Measurements from ENCODE around the gene NCKAP5. TPM values are rescaled to one million over a fixed set of nuclear protein-coding genes. Genes with fewer than 3 reads are reported as not detected.

NCKAP5 gene
- total RNA-seq, 2 experiments from 2014 or later = not detected

- Mint-ChIP-seq H3K27ac (no peak overlapping the region), H3K4me3 (no peak overlapping the region), H3K4me1 (no peaks in the 10 kb centered on the region)
These were observed 230.0 kb downstream of the NCKAP5 start for GRCh38 chr2:133338224-133338623.

GRCh38 chr2:133334923-133335322 lies 233.3 kb downstream of the NCKAP5 start:
- H3K4me3 Mint-ChIP-seq = no peak overlapping the region
- no peak for DNase-seq
- POLR2A ChIA-PET = no interaction called here
- H3K9me3 Mint-ChIP-seq = no peaks in the 10 kb centered on the region
- no peaks in the 10 kb centered on the region for H3K36me3 Mint-ChIP-seq
- no peak overlapping the region for H3K27ac Mint-ChIP-seq
- no peaks in the 10 kb centered on the region for H3K27me3 Mint-ChIP-seq
- no peak for ATAC-seq (ENCODE audit: low read depth)
- no peaks in the 10 kb centered on the region for H3K4me1 Mint-ChIP-seq

More at GRCh38 chr2:133338224-133338623, 230.0 kb downstream of the NCKAP5 start:
- ATAC-seq (ENCODE audit: low read depth) = no peak
- POLR2A ChIA-PET = no interaction called here
- no peaks in the 10 kb centered on the region for H3K36me3 Mint-ChIP-seq
- no peaks in the 10 kb centered on the region for H3K27me3 Mint-ChIP-seq
- no peaks in the 10 kb centered on the region for H3K9me3 Mint-ChIP-seq
- no peak for DNase-seq

GRCh38 chr2:133333181-133333580 lies 235.1 kb downstream of the NCKAP5 start:
- no peaks in the 10 kb centered on the region for H3K36me3 Mint-ChIP-seq
- no peak for ATAC-seq (ENCODE audit: low read depth)
- POLR2A ChIA-PET = no interaction called here
- H3K27me3 Mint-ChIP-seq = no peaks in the 10 kb centered on the region
- no peak overlapping the region for H3K4me3 Mint-ChIP-seq
- no peaks in the 10 kb centered on the region for H3K9me3 Mint-ChIP-seq
- no peaks in the 10 kb centered on the region for H3K4me1 Mint-ChIP-seq
- no peak for DNase-seq
- H3K27ac Mint-ChIP-seq = no peak overlapping the region

- ATAC-seq (ENCODE audit: low read depth) = no peak
- POLR2A ChIA-PET = no interaction called here
- no peak overlapping the region for H3K27ac Mint-ChIP-seq
- H3K4me1 Mint-ChIP-seq = no peaks in the 10 kb centered on the region
- no peaks in the 10 kb centered on the region for H3K27me3 Mint-ChIP-seq
- no peaks in the 10 kb centered on the region for H3K36me3 Mint-ChIP-seq
- no peak for DNase-seq
- H3K9me3 Mint-ChIP-seq = no peaks in the 10 kb centered on the region
- H3K4me3 Mint-ChIP-seq = no peak overlapping the region
These were observed 236.8 kb downstream of the NCKAP5 start for GRCh38 chr2:133331436-133331835.

GRCh38 chr2:133326652-133327397 lies 241.4 kb downstream of the NCKAP5 start:
- H3K27ac Mint-ChIP-seq = no peak overlapping the region
- no peaks in the 10 kb centered on the region for H3K27me3 Mint-ChIP-seq
- no peaks in the 10 kb centered on the region for H3K36me3 Mint-ChIP-seq
- POLR2A ChIA-PET = no interaction called here
- H3K4me3 Mint-ChIP-seq = no peak overlapping the region
- no peaks in the 10 kb centered on the region for H3K9me3 Mint-ChIP-seq
- no peaks in the 10 kb centered on the region for H3K4me1 Mint-ChIP-seq
- DNase-seq = no peak
- no peak for ATAC-seq (ENCODE audit: low read depth)

- H3K9me3 Mint-ChIP-seq = peaks cover 2% of the 10 kb centered on the region
- H3K27ac Mint-ChIP-seq = no peak overlapping the region
- no peaks in the 10 kb centered on the region for H3K36me3 Mint-ChIP-seq
- H3K27me3 Mint-ChIP-seq = no peaks in the 10 kb centered on the region
- H3K4me1 Mint-ChIP-seq = no peaks in the 10 kb centered on the region
- POLR2A ChIA-PET = no interaction called here
- H3K4me3 Mint-ChIP-seq = no peak overlapping the region
- no peak for ATAC-seq (ENCODE audit: low read depth)
- no peak for DNase-seq
These were observed 244.1 kb downstream of the NCKAP5 start for GRCh38 chr2:133324150-133324561.

- H3K36me3 Mint-ChIP-seq = no peaks in the 10 kb centered on the region
- no peaks in the 10 kb centered on the region for H3K27me3 Mint-ChIP-seq
- H3K27ac Mint-ChIP-seq = no peak overlapping the region
- ATAC-seq (ENCODE audit: low read depth) (no peak), DNase-seq (no peak)
- H3K4me3 Mint-ChIP-seq = no peak overlapping the region
- H3K4me1 Mint-ChIP-seq = no peaks in the 10 kb centered on the region
- peaks cover 2% of the 10 kb centered on the region for H3K9me3 Mint-ChIP-seq
- POLR2A ChIA-PET = no interaction called here
These were observed 245.4 kb downstream of the NCKAP5 start for GRCh38 chr2:133322909-133323308.

GRCh38 chr2:133317178-133317577 lies 251.1 kb downstream of the NCKAP5 start:
- H3K27me3 Mint-ChIP-seq = no peaks in the 10 kb centered on the region
- H3K27ac Mint-ChIP-seq = no peak overlapping the region
- POLR2A ChIA-PET = no interaction called here
- DNase-seq (no peak), ATAC-seq (ENCODE audit: low read depth) (no peak)
- no peaks in the 10 kb centered on the region for H3K4me1 Mint-ChIP-seq
- H3K9me3 Mint-ChIP-seq = peaks cover 2% of the 10 kb centered on the region
- no peak overlapping the region for H3K4me3 Mint-ChIP-seq
- no peaks in the 10 kb centered on the region for H3K36me3 Mint-ChIP-seq

GRCh38 chr2:133316557-133316956 lies 251.7 kb downstream of the NCKAP5 start:
- Mint-ChIP-seq H3K27me3 (no peaks in the 10 kb centered on the region), H3K27ac (no peak overlapping the region), H3K36me3 (no peaks in the 10 kb centered on the region), H3K9me3 (peaks cover 2% of the 10 kb centered on the region), H3K4me3 (no peak overlapping the region), H3K4me1 (no peaks in the 10 kb centered on the region)
- DNase-seq (no peak), ATAC-seq (ENCODE audit: low read depth) (no peak)
- POLR2A ChIA-PET = no interaction called here

- DNase-seq = no peak
- Mint-ChIP-seq H3K4me1 (no peaks in the 10 kb centered on the region), H3K36me3 (no peaks in the 10 kb centered on the region), H3K4me3 (no peak overlapping the region), H3K27ac (no peak overlapping the region), H3K9me3 (peaks cover 1% of the 10 kb centered on the region), H3K27me3 (no peaks in the 10 kb centered on the region)
- POLR2A ChIA-PET = no interaction called here
- ATAC-seq (ENCODE audit: low read depth) = no peak
These were observed 253.0 kb downstream of the NCKAP5 start for GRCh38 chr2:133315280-133315679.

GRCh38 chr2:133314795-133315194 lies 253.5 kb downstream of the NCKAP5 start:
- ATAC-seq (ENCODE audit: low read depth) (no peak), DNase-seq (no peak)
- no peaks in the 10 kb centered on the region for H3K9me3 Mint-ChIP-seq
- no peak overlapping the region for H3K27ac Mint-ChIP-seq
- H3K36me3 Mint-ChIP-seq = no peaks in the 10 kb centered on the region
- no peaks in the 10 kb centered on the region for H3K27me3 Mint-ChIP-seq
- POLR2A ChIA-PET = no interaction called here
- no peaks in the 10 kb centered on the region for H3K4me1 Mint-ChIP-seq
- H3K4me3 Mint-ChIP-seq = no peak overlapping the region

GRCh38 chr2:133312038-133312729 lies 256.1 kb downstream of the NCKAP5 start:
- H3K27me3 Mint-ChIP-seq = no peaks in the 10 kb centered on the region
- no peak overlapping the region for H3K27ac Mint-ChIP-seq
- POLR2A ChIA-PET = no interaction called here
- DNase-seq (no peak), ATAC-seq (ENCODE audit: low read depth) (no peak)
- peaks cover 2% of the 10 kb centered on the region for H3K9me3 Mint-ChIP-seq
- no peaks in the 10 kb centered on the region for H3K4me1 Mint-ChIP-seq
- H3K36me3 Mint-ChIP-seq = no peaks in the 10 kb centered on the region
- H3K4me3 Mint-ChIP-seq = no peak overlapping the region

GRCh38 chr2:133306236-133306635 lies 262.0 kb downstream of the NCKAP5 start:
- POLR2A ChIA-PET = no interaction called here

GRCh38 chr2:133304344-133304743 lies 263.9 kb downstream of the NCKAP5 start:
- no peak for ATAC-seq (ENCODE audit: low read depth)
- POLR2A ChIA-PET = no interaction called here

More at GRCh38 chr2:133306236-133306635, 262.0 kb downstream of the NCKAP5 start:
- DNase-seq (no peak), ATAC-seq (ENCODE audit: low read depth) (no peak)
- Mint-ChIP-seq H3K4me3 (no peak overlapping the region), H3K9me3 (peaks cover 2% of the 10 kb centered on the region), H3K27ac (no peak overlapping the region), H3K36me3 (no peaks in the 10 kb centered on the region), H3K27me3 (no peaks in the 10 kb centered on the region), H3K4me1 (no peaks in the 10 kb centered on the region)

More at GRCh38 chr2:133304344-133304743, 263.9 kb downstream of the NCKAP5 start:
- H3K27me3 Mint-ChIP-seq = no peaks in the 10 kb centered on the region
- H3K4me1 Mint-ChIP-seq = no peaks in the 10 kb centered on the region
- no peak for DNase-seq
- H3K4me3 Mint-ChIP-seq = no peak overlapping the region
- H3K27ac Mint-ChIP-seq = no peak overlapping the region
- no peaks in the 10 kb centered on the region for H3K36me3 Mint-ChIP-seq
- peaks cover 2% of the 10 kb centered on the region for H3K9me3 Mint-ChIP-seq

Data from activated naive CD8-positive, alpha-beta T cell treated with anti-CD3 and anti-CD28 coated beads, Interleukin-2, amount 10 ng/mL, durations not matched to agents 7 days and 5 days (primary cell).